Liver (tissue), 9 donors: Measurements from ENCODE around the gene FRMD5. TPM values are rescaled to one million over a fixed set of nuclear protein-coding genes. Genes with fewer than 3 reads are reported as not detected.

Source experiments
- DNase-seq: peaks from one replicate; pipeline ENCODE4 v3.0.0-alpha.2; 2017; ENCODE audit warnings: low spot score
- H3K27ac ChIP-seq, 2 donors: one replicate each; pipeline ENCODE4 v1.7.0; 2013; ENCODE audit warnings: inconsistent platforms in 2 of 2, low read length in 2 of 2, control low read depth in 1 of 2, low read depth in 1 of 2, mild to moderate bottlenecking in 1 of 2
- H3K27me3 ChIP-seq, 4 donors: one replicate each; pipeline versions ENCODE4 v1.6.1 to v1.7.0; 2013; ENCODE audit warnings: low read length in 3 of 4, inconsistent platforms in 1 of 4, mild to moderate bottlenecking in 1 of 4, moderate library complexity in 1 of 4; ENCODE audit not compliant: control insufficient read depth in 4 of 4, insufficient read depth in 4 of 4
- H3K36me3 ChIP-seq, 4 donors: one replicate each; pipeline versions ENCODE4 v1.6.1 to v1.7.0; 2013; ENCODE audit warnings: low read length in 3 of 4, mild to moderate bottlenecking in 3 of 4, low read depth in 1 of 4, moderate library complexity in 1 of 4; ENCODE audit not compliant: control insufficient read depth in 4 of 4, insufficient read depth in 3 of 4
- H3K4me1 ChIP-seq, 4 donors: one replicate each; pipeline versions ENCODE4 v1.6.1 to v1.7.0; 2013; ENCODE audit warnings: low read length in 3 of 4, mild to moderate bottlenecking in 3 of 4, moderate library complexity in 1 of 4; ENCODE audit not compliant: control insufficient read depth in 4 of 4, insufficient read depth in 4 of 4
- H3K4me3 ChIP-seq, 3 donors: one replicate each; pipeline versions ENCODE4 v1.6.1 to v1.7.0; 2013; ENCODE audit warnings: low read length in 3 of 3, control low read depth in 1 of 3, low read depth in 1 of 3, mild to moderate bottlenecking in 1 of 3
- H3K9ac ChIP-seq, 2 donors: one replicate each; pipeline ENCODE4 v1.7.0; 2013; ENCODE audit warnings: low read length in 2 of 2, mild to moderate bottlenecking in 2 of 2, moderate library complexity in 2 of 2, control low read depth in 1 of 2, low read depth in 1 of 2
- H3K9me3 ChIP-seq, 4 donors: one replicate each; pipeline versions ENCODE4 v1.6.1 to v1.7.0; 2013; ENCODE audit warnings: low read length in 3 of 4; ENCODE audit not compliant: control insufficient read depth in 4 of 4
- FOXA1 ChIP-seq: IDR thresholded peaks from 2 replicates; pipeline ENCODE4 v1.6.1; 2016; ENCODE audit warnings: antibody characterized with exemption
- FOXA2 ChIP-seq: IDR thresholded peaks from 2 replicates; pipeline ENCODE4 v1.6.1; 2016; ENCODE audit warnings: antibody characterized with exemption
- GABPA ChIP-seq, 2 donors: IDR thresholded peaks in 1 of 2; conservative IDR thresholded peaks in 1 of 2; 2 replicates each; pipeline ENCODE4 v1.6.1; 2016; ENCODE audit warnings: antibody characterized with exemption in 2 of 2, mild to moderate bottlenecking in 1 of 2, moderate library complexity in 1 of 2
- HNF4A ChIP-seq, 2 donors: conservative IDR thresholded peaks; 2 replicates each; pipeline ENCODE4 v1.6.1; 2016; ENCODE audit warnings: antibody characterized with exemption in 2 of 2, mild to moderate bottlenecking in 2 of 2
- HNF4G ChIP-seq: IDR thresholded peaks from 2 replicates; pipeline ENCODE4 v1.6.1; 2016; ENCODE audit warnings: antibody characterized with exemption
- JUND ChIP-seq, 2 donors: IDR thresholded peaks; 2 replicates each; pipeline ENCODE4 v1.6.1; 2016; ENCODE audit warnings: antibody characterized with exemption in 2 of 2
- MAX ChIP-seq: IDR thresholded peaks from 2 replicates; pipeline ENCODE4 v1.6.1; 2016; ENCODE audit warnings: antibody characterized with exemption
- NR2F2 ChIP-seq: IDR thresholded peaks from 2 replicates; pipeline ENCODE4 v1.6.1; 2016; ENCODE audit warnings: antibody characterized with exemption
- RAD21 ChIP-seq, 2 donors: IDR thresholded peaks; 2 replicates each; pipeline ENCODE4 v1.6.1; 2016; ENCODE audit warnings: antibody characterized with exemption in 2 of 2, mild to moderate bottlenecking in 2 of 2
- RXRA ChIP-seq, 2 donors: IDR thresholded peaks; 2 replicates each; pipeline ENCODE4 v1.6.1; 2017 to 2018; ENCODE audit warnings: antibody characterized with exemption in 2 of 2, mild to moderate bottlenecking in 1 of 2
- SP1 ChIP-seq: IDR thresholded peaks from 2 replicates; pipeline ENCODE4 v1.6.1; 2018; ENCODE audit warnings: antibody characterized with exemption, mild to moderate bottlenecking
- YY1 ChIP-seq: IDR thresholded peaks from 2 replicates; pipeline ENCODE4 v1.6.1; 2016; ENCODE audit warnings: antibody characterized with exemption, mild to moderate bottlenecking
- ZBTB33 ChIP-seq: IDR thresholded peaks from 2 replicates; pipeline ENCODE4 v1.6.1; 2016; ENCODE audit warnings: antibody characterized with exemption
- WGBS: extraction: QIAGEN DNeasy Blood & Tissue Kit; methylation state at CpG from one replicate; pipeline ENCODE4 v1.1.7; 2013; 5-methylcytosine and 5-hydroxymethylcytosine counted together
- polyA plus RNA-seq, 2 donors: library from polyadenylated mRNA; stranded (reverse) in 1 of 2; unstranded in 1 of 2; fragments of 200-250 nt in 1 of 2; fragments of >200 nt in 1 of 2; fragmentation: Nextera tagmentation in 1 of 2; extraction: Ambion mirVana in 1 of 2; gene quantifications; one replicate each; pipeline versions ENCODE4 v1.2.1 to v1.2.3, GENCODE V29; 2013 to 2015
- total RNA-seq, 2 donors: library from RNA; depleted of rRNA; stranded (reverse); fragments of >200 nt; gene quantifications; one replicate each; pipeline ENCODE4 v1.2.3, GENCODE V29; 2014
- TF ChIP-seq, protein P1 (sequence below): fragments of 150-350 bp; IDR thresholded peaks from 2 replicates; pipeline ENCODE4 v1.5.1; 2017; ENCODE audit warnings: improper control_type of control experiment, low read depth, low read length; ENCODE audit not compliant: missing input control
- TF ChIP-seq, protein P2 (sequence below): IDR thresholded peaks from 2 replicates; pipeline ENCODE4 v1.6.1; 2016; ENCODE audit warnings: antibody characterized with exemption
- donor health status: healthy.
- donor health status: healthy.
- donor health status: healthy.
- donor health status: healthy.
- donor health status: healthy.

Gene FRMD5
- total and polyA plus RNA-seq, 4 donors: 0.01 to 0.25 TPM; not detected in 2

GRCh38 chr15:44084171-44084570, 110.9 kb downstream of the FRMD5 start:
- Histone ChIP-seq H3K27me3 (peaks cover 0 to 2% (median 0%) of the 10 kb centered on the region in 4 donors), H3K9me3 (no peaks in the 10 kb centered on the region), H3K36me3 (no peaks in the 10 kb centered on the region), H3K27ac (no peak overlapping the region), H3K9ac (no peak overlapping the region), H3K4me1 (no peaks in the 10 kb centered on the region), H3K4me3 (no peak overlapping the region)
- TF ChIP-seq YY1 (no peak), ZBTB33 (no peak), FOXA1 (no peak), NR2F2 (no peak), HNF4A (conservative IDR thresholded peaks at IDR 0.05) (no peak), JUND (IDR thresholded peaks at IDR 0.05) (no peak), GABPA (IDR thresholded peaks at IDR 0.05 in 1 of 2, conservative IDR thresholded peaks at IDR 0.05 in 1 of 2) (no peak), HNF4G (no peak)
- TF ChIP-seq, protein P1, sequence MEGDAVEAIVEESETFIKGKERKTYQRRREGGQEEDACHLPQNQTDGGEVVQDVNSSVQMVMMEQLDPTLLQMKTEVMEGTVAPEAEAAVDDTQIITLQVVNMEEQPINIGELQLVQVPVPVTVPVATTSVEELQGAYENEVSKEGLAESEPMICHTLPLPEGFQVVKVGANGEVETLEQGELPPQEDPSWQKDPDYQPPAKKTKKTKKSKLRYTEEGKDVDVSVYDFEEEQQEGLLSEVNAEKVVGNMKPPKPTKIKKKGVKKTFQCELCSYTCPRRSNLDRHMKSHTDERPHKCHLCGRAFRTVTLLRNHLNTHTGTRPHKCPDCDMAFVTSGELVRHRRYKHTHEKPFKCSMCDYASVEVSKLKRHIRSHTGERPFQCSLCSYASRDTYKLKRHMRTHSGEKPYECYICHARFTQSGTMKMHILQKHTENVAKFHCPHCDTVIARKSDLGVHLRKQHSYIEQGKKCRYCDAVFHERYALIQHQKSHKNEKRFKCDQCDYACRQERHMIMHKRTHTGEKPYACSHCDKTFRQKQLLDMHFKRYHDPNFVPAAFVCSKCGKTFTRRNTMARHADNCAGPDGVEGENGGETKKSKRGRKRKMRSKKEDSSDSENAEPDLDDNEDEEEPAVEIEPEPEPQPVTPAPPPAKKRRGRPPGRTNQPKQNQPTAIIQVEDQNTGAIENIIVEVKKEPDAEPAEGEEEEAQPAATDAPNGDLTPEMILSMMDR: no peak
- DNase-seq: no peak
- 92% methylated on average over 2 of the region's 2 CpGs for WGBS

DNA sequence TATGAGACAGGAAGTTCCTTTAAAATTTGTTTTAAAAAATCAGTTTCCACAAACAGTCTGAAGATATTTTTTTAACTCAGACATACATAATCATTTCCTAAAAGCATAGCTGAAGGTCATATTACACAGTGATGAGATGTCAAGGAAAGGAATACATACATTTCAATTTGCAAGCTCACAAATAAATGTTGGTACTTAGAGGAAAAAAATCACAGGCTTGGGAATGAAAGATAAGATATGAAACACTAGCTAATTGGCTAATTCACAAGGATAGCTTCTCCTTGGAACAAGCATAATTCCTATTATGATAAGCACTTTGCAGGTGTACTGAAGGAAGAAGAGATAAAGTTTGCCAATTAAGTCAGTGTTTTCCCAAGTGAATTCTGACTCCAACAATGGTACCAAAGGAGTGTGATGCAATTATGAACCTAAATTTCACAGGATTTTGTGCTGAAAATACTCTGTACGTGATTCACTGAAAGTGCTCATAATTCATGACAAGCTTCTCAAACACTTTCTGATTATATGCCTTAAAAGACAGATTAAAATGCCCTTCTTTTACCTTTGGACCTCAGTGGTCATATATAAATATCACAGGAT, 112.4 kb downstream of the FRMD5 start:
- Histone ChIP-seq H3K9ac (no peak overlapping the region), H3K4me1 (no peaks in the 10 kb centered on the region), H3K36me3 (no peaks in the 10 kb centered on the region), H3K9me3 (no peaks in the 10 kb centered on the region), H3K27ac (no peak overlapping the region), H3K27me3 (peaks cover 0 to 4% (median 0%) of the 10 kb centered on the region in 4 donors), H3K4me3 (no peak overlapping the region)
- TF ChIP-seq MAX (no peak), FOXA2 (no peak), HNF4G (no peak), GABPA (IDR thresholded peaks at IDR 0.05 in 1 of 2, conservative IDR thresholded peaks at IDR 0.05 in 1 of 2) (no peak), JUND (IDR thresholded peaks at IDR 0.05) (no peak), RAD21 (IDR thresholded peaks at IDR 0.05) (no peak), FOXA1 (no peak), RXRA (IDR thresholded peaks at IDR 0.05) (no peak), ZBTB33 (no peak), NR2F2 (no peak), SP1 (no peak)
- TF ChIP-seq, protein P2, sequence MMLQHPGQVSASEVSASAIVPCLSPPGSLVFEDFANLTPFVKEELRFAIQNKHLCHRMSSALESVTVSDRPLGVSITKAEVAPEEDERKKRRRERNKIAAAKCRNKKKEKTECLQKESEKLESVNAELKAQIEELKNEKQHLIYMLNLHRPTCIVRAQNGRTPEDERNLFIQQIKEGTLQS: no peak
- TF ChIP-seq, protein P1: no peak
- no peak for DNase-seq
- WGBS: 71% methylated on average over 1 of the region's 1 CpG
